Choroid plexus epithelial cell (primary cell): ENCODE results near the gene MIER2.

ENCODE experiments used
- DNase-seq: peaks from one replicate; pipeline ENCODE4 v3.0.0-alpha.2; 2010; ENCODE audit warnings: low read depth
- H3K4me3 ChIP-seq: 2 replicates; pipeline ENCODE4 v1.5.1; 2011; ENCODE audit warnings: low read depth, mild to moderate bottlenecking, control low read depth, low read length, moderate library complexity
- CTCF ChIP-seq: conservative IDR thresholded peaks from 2 replicates; pipeline ENCODE4 v1.5.1; 2011; ENCODE audit warnings: low read depth, mild to moderate bottlenecking, control low read depth, inconsistent platforms, low read length, moderate library complexity

The MIER2 gene

GRCh38 chr19:336067-336614 lies 8.5 kb downstream of the MIER2 start:
- no peak for TF ChIP-seq CTCF
- H3K4me3 ChIP-seq, result no peak overlapping the region
- peak; percentile 38 for DNase-seq

- DNase-seq, result no peak
- H3K4me3 ChIP-seq, result no peak overlapping the region
- no peak for TF ChIP-seq CTCF
Measured at GRCh38 chr19:335486-336066, 9.0 kb downstream of the MIER2 start.

GRCh38 chr19:335072-335471 lies 9.5 kb downstream of the MIER2 start:
- H3K4me3 ChIP-seq, result no peak overlapping the region
- TF ChIP-seq CTCF, result no peak
- no peak for DNase-seq

GRCh38 chr19:334296-335071 lies 10.1 kb downstream of the MIER2 start:
- no peak overlapping the region for H3K4me3 ChIP-seq
- TF ChIP-seq CTCF, result no peak
- DNase-seq, result no peak

- no peak for TF ChIP-seq CTCF
- DNase-seq, result no peak
Measured at GRCh38 chr19:330503-330902, 14.1 kb downstream of the MIER2 start.

GRCh38 chr19:329876-330275 lies 14.7 kb downstream of the MIER2 start:
- no peak overlapping the region for H3K4me3 ChIP-seq
- no peak for DNase-seq
- TF ChIP-seq CTCF, result no peak

More at GRCh38 chr19:330503-330902, 14.1 kb downstream of the MIER2 start:
- no peak overlapping the region for H3K4me3 ChIP-seq
